Activated T-helper 17 cell treated with anti-CD3 and anti-CD28 coated beads, Interleukin-2, amount 50 U/mL, for 72 hours (primary cell): ENCODE results near the gene ATL2. TPM values are rescaled to one million over a fixed set of nuclear protein-coding genes. Genes with fewer than 3 reads are reported as not detected.
"Not testable (repeated sequence)": the region's sequence is repeated elsewhere in the genome, so short reads cannot be mapped to it uniquely, and the experiment has no call there.

Experiments used
- ATAC-seq: fragments of 150-1000 bp; cut with Tn5 transposase; replicated peaks from 2 replicates; pipeline ENCODE4 v1.10.0; 2021; ENCODE audit warnings: mild to moderate bottlenecking, moderate library complexity
- H3K27ac Mint-ChIP-seq: one replicate; pipeline ENCODE4 v1.8.0; 2022; ENCODE audit warnings: mixed read lengths
- H3K27me3 Mint-ChIP-seq: one replicate; pipeline ENCODE4 v1.8.0; 2022; ENCODE audit warnings: mixed read lengths
- H3K36me3 Mint-ChIP-seq: one replicate; pipeline ENCODE4 v1.8.0; 2022; ENCODE audit warnings: low read depth, mild to moderate bottlenecking, mixed read lengths
- H3K4me1 Mint-ChIP-seq: one replicate; pipeline ENCODE4 v1.8.0; 2022; ENCODE audit warnings: mixed read lengths
- H3K4me3 Mint-ChIP-seq: one replicate; pipeline ENCODE4 v1.8.0; 2022; ENCODE audit warnings: mild to moderate bottlenecking, mixed read lengths
- H3K9me3 Mint-ChIP-seq: one replicate; pipeline ENCODE4 v1.8.0; 2022; ENCODE audit warnings: mixed read lengths
- total RNA-seq, 2 donors: library from RNA; stranded (reverse); gene quantifications; one replicate each; pipeline ENCODE4 v1.2.3, GENCODE V29; 2022

Gene ATL2
- total RNA-seq, 2 donors from 2014 or later = 30.9 to 52.8 TPM

- Mint-ChIP-seq H3K4me3 (no peak overlapping the region), H3K4me1 (peaks cover 20% of the 10 kb centered on the region), H3K9me3 (peaks cover 4% of the 10 kb centered on the region), H3K36me3 (no peaks in the 10 kb centered on the region), H3K27me3 (peaks cover 13% of the 10 kb centered on the region), H3K27ac (no peak overlapping the region)
- no peak for ATAC-seq
These were observed 112.5 kb downstream of the ATL2 start for GRCh38 chr2:38264396-38265221.

DNA sequence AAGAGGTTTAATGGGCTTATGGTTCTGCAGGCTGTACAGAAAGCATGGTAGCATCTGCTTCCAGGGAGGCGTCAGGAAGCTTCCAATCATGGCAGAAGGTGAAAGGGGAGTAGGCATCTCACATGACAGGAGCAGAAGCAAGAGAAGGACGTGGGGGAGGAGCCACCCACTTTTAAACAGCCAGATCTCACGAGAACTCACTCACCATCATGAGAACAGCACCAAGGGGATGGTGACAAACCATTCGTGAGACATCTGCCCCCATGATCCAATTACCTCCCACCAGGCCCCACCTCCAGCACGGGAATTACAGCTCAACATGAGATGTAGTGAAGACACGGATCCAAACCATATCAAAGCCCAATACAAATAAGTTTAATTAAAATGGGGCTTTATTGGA, 113.8 kb downstream of the ATL2 start:
- ATAC-seq = no peak
- H3K9me3 Mint-ChIP-seq = peaks cover 4% of the 10 kb centered on the region
- H3K27ac Mint-ChIP-seq = no peak overlapping the region
- peaks cover 20% of the 10 kb centered on the region for H3K27me3 Mint-ChIP-seq
- no peak overlapping the region for H3K4me3 Mint-ChIP-seq
- H3K36me3 Mint-ChIP-seq = no peaks in the 10 kb centered on the region
- H3K4me1 Mint-ChIP-seq = peaks cover 20% of the 10 kb centered on the region

- Mint-ChIP-seq H3K4me3 (peak overlapping the region; percentile 40), H3K27me3 (peaks cover 24% of the 10 kb centered on the region), H3K9me3 (no peaks in the 10 kb centered on the region), H3K27ac (peak overlapping the region; percentile 26), H3K4me1 (peaks cover 20% of the 10 kb centered on the region), H3K36me3 (no peaks in the 10 kb centered on the region)
- ATAC-seq = peak; percentile 81
These were observed 114.8 kb downstream of the ATL2 start for GRCh38 chr2:38262069-38262871.

DNA sequence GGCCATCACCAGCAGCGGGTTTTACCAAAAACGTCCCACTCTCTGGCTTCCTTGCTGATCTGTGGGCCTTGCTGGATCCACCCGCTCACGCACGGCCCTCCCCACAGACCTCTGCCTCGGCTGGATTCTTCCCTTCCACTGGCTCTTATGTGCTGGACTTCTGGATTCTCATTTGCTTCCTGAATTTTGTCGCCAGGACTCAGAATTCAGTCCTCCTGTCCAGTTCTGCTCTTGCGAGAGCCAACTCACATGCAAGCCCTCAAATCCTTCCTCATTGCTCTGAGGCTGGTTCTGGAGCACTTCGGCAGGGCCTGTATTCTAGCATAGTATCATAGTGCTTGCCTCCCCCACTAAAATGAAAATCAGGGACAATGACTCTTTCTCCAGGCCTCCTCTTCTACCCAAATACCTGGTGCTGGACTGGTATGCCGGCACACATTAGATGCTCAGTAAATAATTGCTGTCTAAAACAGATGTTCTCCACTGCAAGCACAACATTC, 115.5 kb downstream of the ATL2 start:
- Mint-ChIP-seq H3K27me3 (peaks cover 24% of the 10 kb centered on the region), H3K4me3 (peak overlapping the region; percentile 40), H3K27ac (peak overlapping the region; percentile 26), H3K4me1 (peaks cover 20% of the 10 kb centered on the region), H3K9me3 (no peaks in the 10 kb centered on the region), H3K36me3 (no peaks in the 10 kb centered on the region)
- peak; percentile 10 for ATAC-seq

DNA sequence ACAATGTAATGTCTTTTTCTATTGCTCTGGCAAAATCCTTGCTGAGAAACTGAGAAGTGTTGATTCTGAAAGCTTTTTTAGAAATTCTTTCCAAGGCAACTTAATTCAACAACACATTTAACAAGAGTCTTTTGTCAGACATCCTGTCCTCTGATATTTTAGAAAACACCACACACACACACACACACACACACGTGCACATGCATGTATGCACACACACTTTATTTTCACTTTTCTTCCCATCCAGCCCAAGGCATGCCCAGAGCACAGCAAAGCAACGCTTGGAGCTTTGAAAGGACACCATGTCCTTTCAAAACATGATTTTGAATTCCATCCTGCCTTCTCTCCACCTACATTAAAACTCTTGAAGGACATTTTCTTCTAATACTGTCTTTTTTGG, 116.1 kb downstream of the ATL2 start:
- ATAC-seq = no peak
- H3K4me1 Mint-ChIP-seq = peaks cover 20% of the 10 kb centered on the region
- H3K27me3 Mint-ChIP-seq = peaks cover 24% of the 10 kb centered on the region
- no peaks in the 10 kb centered on the region for H3K9me3 Mint-ChIP-seq
- peak overlapping the region; percentile 40 for H3K4me3 Mint-ChIP-seq
- H3K36me3 Mint-ChIP-seq = no peaks in the 10 kb centered on the region
- peak overlapping the region; percentile 26 for H3K27ac Mint-ChIP-seq

DNA sequence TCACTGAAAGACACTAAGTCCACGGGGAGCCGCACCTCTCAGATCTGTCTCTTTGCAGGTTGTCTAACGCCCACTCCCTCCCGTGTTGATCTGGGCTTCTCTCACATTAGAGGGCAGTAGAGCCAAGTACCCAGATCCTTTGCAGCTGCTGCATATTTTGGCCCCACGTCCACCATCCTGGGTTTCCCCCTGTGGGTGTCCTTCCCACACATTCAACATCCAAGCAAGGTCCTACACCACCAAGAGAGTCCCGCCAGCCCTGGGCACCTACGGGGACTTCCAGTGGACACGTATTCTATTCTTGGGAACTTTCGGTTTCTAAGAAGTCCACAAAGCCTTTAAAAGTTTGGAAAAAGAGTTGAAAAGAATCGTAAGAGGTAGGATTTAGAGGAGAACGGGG, 116.6 kb downstream of the ATL2 start:
- peak; percentile 62 for ATAC-seq
- peaks cover 24% of the 10 kb centered on the region for H3K27me3 Mint-ChIP-seq
- H3K4me1 Mint-ChIP-seq = peaks cover 20% of the 10 kb centered on the region
- no peak overlapping the region for H3K27ac Mint-ChIP-seq
- no peaks in the 10 kb centered on the region for H3K9me3 Mint-ChIP-seq
- peak overlapping the region; percentile 40 for H3K4me3 Mint-ChIP-seq
- H3K36me3 Mint-ChIP-seq = no peaks in the 10 kb centered on the region

DNA sequence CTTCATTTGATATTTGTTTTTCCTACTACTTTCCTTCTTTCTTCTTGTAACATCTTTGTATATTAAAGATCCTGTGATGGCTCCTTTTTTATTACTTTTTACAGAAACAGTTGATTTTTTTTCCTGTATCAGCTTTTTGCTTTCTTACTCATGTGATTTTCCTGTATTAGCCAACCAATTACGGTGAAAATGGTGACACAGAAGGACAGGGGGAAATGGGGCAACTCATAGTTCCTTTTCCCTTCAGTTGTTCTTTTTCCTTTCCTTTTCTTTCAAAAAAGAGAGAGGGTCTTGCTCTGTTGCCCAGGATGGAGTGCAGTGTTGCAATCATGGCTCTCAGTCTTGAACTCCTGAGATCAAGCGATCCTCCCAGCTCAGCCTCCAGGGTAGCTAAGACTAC, 117.8 kb downstream of the ATL2 start:
- Mint-ChIP-seq H3K27ac (no peak overlapping the region), H3K9me3 (no peaks in the 10 kb centered on the region), H3K36me3 (no peaks in the 10 kb centered on the region), H3K27me3 (peaks cover 24% of the 10 kb centered on the region), H3K4me3 (no peak overlapping the region), H3K4me1 (peaks cover 20% of the 10 kb centered on the region)
- no peak for ATAC-seq

DNA sequence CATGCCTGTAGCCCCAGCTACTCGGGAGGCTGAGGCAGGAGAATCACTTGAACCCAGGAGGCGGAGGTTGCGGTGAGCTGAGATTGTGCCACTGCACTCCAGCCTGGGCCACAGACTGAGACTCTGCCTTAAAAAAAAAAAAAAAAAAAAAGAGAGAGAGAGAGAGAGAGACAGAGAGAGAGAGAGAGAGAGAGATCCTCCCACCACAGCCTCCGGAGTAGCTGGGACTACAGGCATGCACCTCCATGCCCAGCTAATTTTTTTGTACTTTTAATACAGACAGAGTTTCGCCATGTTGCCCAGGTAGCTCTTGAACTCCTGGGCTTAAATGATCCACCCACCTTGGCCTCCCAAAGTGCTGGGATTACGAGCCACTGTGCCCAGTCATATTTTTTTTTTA, 119.4 kb downstream of the ATL2 start:
- H3K36me3 Mint-ChIP-seq, H3K27ac Mint-ChIP-seq, H3K9me3 Mint-ChIP-seq, H3K4me3 Mint-ChIP-seq, ATAC-seq: not testable (repeated sequence)
- Mint-ChIP-seq H3K4me1 (peaks cover 20% of the 10 kb centered on the region), H3K27me3 (peaks cover 19% of the 10 kb centered on the region)

- Mint-ChIP-seq H3K36me3 (no peaks in the 10 kb centered on the region), H3K4me1 (peaks cover 13% of the 10 kb centered on the region), H3K9me3 (no peaks in the 10 kb centered on the region), H3K27me3 (peaks cover 19% of the 10 kb centered on the region), H3K27ac (no peak overlapping the region), H3K4me3 (no peak overlapping the region)
- ATAC-seq = no peak
These were observed 120.5 kb downstream of the ATL2 start for GRCh38 chr2:38256610-38257009.

DNA sequence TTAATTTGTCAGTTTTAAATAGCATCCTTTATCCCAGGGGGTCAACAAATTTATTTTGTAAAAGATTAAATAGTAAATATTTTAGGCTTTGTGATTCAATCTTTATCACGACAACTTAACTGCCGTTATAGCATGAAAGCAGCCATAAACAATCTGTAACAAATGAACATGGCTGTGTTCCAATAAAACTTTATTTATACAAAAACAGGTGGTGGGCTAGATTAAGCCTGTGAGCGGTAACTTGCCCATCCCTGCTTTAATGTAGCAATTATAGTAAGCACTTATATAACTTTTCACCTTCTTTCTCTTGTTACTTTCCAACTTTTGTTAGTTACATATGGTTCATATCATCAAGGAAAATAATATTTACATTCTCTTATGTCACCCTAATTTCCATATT, 121.9 kb downstream of the ATL2 start:
- Mint-ChIP-seq H3K4me1 (peaks cover under 1% of the 10 kb centered on the region), H3K4me3 (no peak overlapping the region), H3K27ac (no peak overlapping the region)

DNA sequence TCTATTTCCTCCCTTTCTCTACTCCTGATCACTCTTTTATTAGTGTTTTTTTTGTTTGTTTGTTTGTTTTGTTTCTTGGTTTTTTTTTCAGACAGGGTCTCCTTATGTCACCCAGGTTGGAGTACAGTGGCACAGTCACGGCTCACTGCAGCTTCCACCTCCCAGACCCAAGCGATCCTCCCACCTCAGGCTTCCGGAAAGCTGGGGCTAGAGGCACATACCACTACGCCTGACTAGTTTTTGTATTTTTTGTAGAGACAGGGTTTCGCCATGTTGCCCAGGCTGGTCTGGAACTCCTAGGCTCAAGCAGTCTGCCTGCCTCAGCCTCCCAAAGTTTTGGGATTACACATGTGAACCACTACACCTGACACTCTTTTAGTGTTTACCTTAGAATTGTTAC, 122.3 kb downstream of the ATL2 start:
- ATAC-seq = no peak
- Mint-ChIP-seq H3K27me3 (peaks cover 11% of the 10 kb centered on the region), H3K9me3 (no peaks in the 10 kb centered on the region), H3K27ac (no peak overlapping the region), H3K36me3 (no peaks in the 10 kb centered on the region), H3K4me3 (no peak overlapping the region), H3K4me1 (no peaks in the 10 kb centered on the region)

More for the DNA sequence above, 121.9 kb downstream of the ATL2 start:
- Mint-ChIP-seq H3K36me3 (no peaks in the 10 kb centered on the region), H3K9me3 (no peaks in the 10 kb centered on the region), H3K27me3 (peaks cover 11% of the 10 kb centered on the region)
- ATAC-seq = no peak

- no peak overlapping the region for H3K4me3 Mint-ChIP-seq
- no peaks in the 10 kb centered on the region for H3K9me3 Mint-ChIP-seq
- no peak for ATAC-seq
- H3K36me3 Mint-ChIP-seq = no peaks in the 10 kb centered on the region
- no peaks in the 10 kb centered on the region for H3K27me3 Mint-ChIP-seq
- H3K27ac Mint-ChIP-seq = no peak overlapping the region
- H3K4me1 Mint-ChIP-seq = no peaks in the 10 kb centered on the region
These were observed 125.1 kb downstream of the ATL2 start for GRCh38 chr2:38251940-38252339.

GRCh38 chr2:38248707-38249106, 128.4 kb downstream of the ATL2 start:
- Mint-ChIP-seq H3K36me3 (no peaks in the 10 kb centered on the region), H3K4me3 (no peak overlapping the region)
- ATAC-seq = no peak

GRCh38 chr2:38248255-38248654, 128.8 kb downstream of the ATL2 start:
- ATAC-seq = no peak
- Mint-ChIP-seq H3K4me1 (no peaks in the 10 kb centered on the region), H3K4me3 (no peak overlapping the region), H3K27ac (no peak overlapping the region), H3K9me3 (no peaks in the 10 kb centered on the region), H3K27me3 (no peaks in the 10 kb centered on the region), H3K36me3 (no peaks in the 10 kb centered on the region)

More at GRCh38 chr2:38248707-38249106, 128.4 kb downstream of the ATL2 start:
- H3K27me3 Mint-ChIP-seq = no peaks in the 10 kb centered on the region
- no peaks in the 10 kb centered on the region for H3K9me3 Mint-ChIP-seq
- no peak overlapping the region for H3K27ac Mint-ChIP-seq
- H3K4me1 Mint-ChIP-seq = no peaks in the 10 kb centered on the region

DNA sequence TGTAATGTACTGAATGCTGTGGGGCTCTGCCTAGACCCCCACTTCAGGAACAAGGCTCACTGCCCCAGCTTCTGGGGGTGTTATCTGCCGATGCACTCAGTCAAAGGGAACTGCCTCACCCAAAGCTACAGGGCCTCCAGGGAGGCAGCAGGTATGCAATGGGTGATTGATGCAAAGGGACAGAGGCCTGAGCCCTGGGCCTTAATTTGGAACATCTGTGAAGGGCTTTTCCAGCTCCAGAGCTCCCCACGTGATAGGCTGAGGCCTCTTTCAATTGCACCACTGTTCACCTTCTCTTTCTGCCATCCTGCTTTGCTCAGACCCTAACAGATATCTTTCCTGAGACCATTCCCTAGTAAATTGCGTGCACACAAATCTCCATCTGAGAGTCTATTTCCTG, 131.0 kb downstream of the ATL2 start:
- H3K4me1 Mint-ChIP-seq = no peaks in the 10 kb centered on the region
- H3K9me3 Mint-ChIP-seq = no peaks in the 10 kb centered on the region
- H3K36me3 Mint-ChIP-seq = no peaks in the 10 kb centered on the region
- no peaks in the 10 kb centered on the region for H3K27me3 Mint-ChIP-seq
- ATAC-seq = no peak
- H3K4me3 Mint-ChIP-seq = no peak overlapping the region
- H3K27ac Mint-ChIP-seq = no peak overlapping the region
